ENCODE data around the gene FAM83E.

GRCh38 chr19:48623556-48624066 is 8.7 kb upstream of the FAM83E start:
- no peak for TF ChIP-seq EZH2 (IDR thresholded peaks at IDR 0.05; ENCODE audit: borderline replicate concordance, low read depth, low read length, poor library complexity, severe bottlenecking)
- no peak for TF ChIP-seq CTCF (conservative IDR thresholded peaks at IDR 0.05; ENCODE audit: low read depth, low read length)

Data from A673 (cell line).